Left ventricle myocardium inferior (tissue), 1 donor: Measurements from ENCODE around the gene KRTAP26-1. TPM values are rescaled to one million over a fixed set of nuclear protein-coding genes. Genes with fewer than 3 reads are reported as not detected.

ENCODE experiments used
- DNase-seq: peaks from one replicate; pipeline ENCODE4 v3.0.0-alpha.2; 2020
- H3K27ac ChIP-seq: fragments of 200-600 bp; replicated peaks from 2 replicates; pipeline ENCODE4 v1.8.0; 2021
- H3K27me3 ChIP-seq: fragments of 200-600 bp; 2 replicates; pipeline ENCODE4 v1.8.0; 2021; ENCODE audit warnings: low read depth
- H3K36me3 ChIP-seq: fragments of 200-600 bp; 2 replicates; pipeline ENCODE4 v1.8.0; 2021
- H3K4me1 ChIP-seq: fragments of 200-600 bp; 2 replicates; pipeline ENCODE4 v1.8.0; 2021
- H3K4me3 ChIP-seq: fragments of 200-600 bp; 2 replicates; pipeline ENCODE4 v1.8.0; 2021; ENCODE audit warnings: mild to moderate bottlenecking, moderate library complexity
- H3K9me3 ChIP-seq: fragments of 200-600 bp; replicated peaks from 2 replicates; pipeline ENCODE4 v1.8.0; 2021
- intact Hi-C: fragments of 100-400 bp; cut with micrococcal nuclease; formaldehyde crosslinking; loops from one replicate; pipeline ENCODE4 v1.11.0; 2022
- total RNA-seq: library from RNA; stranded (reverse); fragmentation: NEBNext Ultra II Directional; extraction: Animal tissue kit (Norgen Biotek cat#: 25700); gene quantifications from one replicate; pipeline ENCODE4 v1.2.1, GENCODE V29; 2021
- TF ChIP-seq, protein P1 (sequence below): fragments of 200-600 bp; IDR thresholded peaks from 2 replicates; pipeline ENCODE4 v1.8.0; 2021; ENCODE audit warnings: antibody characterized with exemption, mild to moderate bottlenecking, borderline replicate concordance
- donor health status: DM: no; HTN: yes; CAD: no; lungs with severe emphysema.

The KRTAP26-1 gene
- total RNA-seq, 1 donor from 2014 or later, result not detected

DNA sequence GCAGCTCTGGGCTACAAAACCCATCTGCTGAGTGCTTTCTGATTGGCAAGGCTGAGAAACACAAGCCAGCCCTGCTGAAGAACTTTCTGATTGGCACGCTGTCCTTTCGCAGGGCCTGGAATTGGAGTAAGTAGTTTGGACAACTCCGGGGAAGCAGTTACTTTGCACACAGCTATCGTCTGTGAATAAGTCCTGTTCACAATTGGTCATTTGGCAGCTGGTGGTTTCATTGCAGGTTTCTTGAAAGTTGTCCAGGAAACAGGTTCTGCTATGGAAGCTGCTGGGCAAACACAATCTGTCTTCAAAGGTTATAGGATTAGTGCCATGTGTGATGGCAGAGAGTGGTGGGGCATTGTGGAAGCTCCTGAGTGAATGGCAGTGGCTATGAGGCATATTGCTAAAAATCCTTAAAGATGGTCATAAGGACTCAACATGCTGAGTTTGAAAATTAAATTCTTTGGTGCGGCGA lies 17.2 kb upstream of the KRTAP26-1 start, which contains the start of gene KRTAP27-1:
KRTAP27-1 (minus strand) TSS at position 419 of the 469 bp plus-strand sequence; CDS start at position 393, 26 bp downstream.
- intact Hi-C loops, result no loop called here
- TF ChIP-seq, protein P1, sequence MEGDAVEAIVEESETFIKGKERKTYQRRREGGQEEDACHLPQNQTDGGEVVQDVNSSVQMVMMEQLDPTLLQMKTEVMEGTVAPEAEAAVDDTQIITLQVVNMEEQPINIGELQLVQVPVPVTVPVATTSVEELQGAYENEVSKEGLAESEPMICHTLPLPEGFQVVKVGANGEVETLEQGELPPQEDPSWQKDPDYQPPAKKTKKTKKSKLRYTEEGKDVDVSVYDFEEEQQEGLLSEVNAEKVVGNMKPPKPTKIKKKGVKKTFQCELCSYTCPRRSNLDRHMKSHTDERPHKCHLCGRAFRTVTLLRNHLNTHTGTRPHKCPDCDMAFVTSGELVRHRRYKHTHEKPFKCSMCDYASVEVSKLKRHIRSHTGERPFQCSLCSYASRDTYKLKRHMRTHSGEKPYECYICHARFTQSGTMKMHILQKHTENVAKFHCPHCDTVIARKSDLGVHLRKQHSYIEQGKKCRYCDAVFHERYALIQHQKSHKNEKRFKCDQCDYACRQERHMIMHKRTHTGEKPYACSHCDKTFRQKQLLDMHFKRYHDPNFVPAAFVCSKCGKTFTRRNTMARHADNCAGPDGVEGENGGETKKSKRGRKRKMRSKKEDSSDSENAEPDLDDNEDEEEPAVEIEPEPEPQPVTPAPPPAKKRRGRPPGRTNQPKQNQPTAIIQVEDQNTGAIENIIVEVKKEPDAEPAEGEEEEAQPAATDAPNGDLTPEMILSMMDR, result no peak

DNA sequence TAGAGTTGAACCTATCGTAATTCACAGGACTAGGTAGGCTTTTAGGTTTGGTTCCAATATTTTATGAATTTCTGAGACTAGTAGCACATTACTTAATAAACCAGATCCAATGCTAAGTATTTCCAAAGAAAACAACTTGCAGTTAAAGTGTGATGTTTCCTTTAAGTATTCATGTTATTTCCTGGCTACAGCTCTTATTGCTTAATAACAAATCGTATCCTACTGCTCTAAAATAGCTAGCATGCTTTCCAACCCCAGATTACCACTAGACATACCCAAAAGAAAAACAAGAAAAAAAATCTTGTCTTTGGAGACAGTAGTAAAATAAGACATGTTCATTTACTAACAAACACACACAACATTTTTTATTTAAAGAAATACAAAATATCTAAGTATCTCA lies 16.5 kb upstream of the KRTAP26-1 start:
- H3K4me3 ChIP-seq, result no peak overlapping the region
- no peak overlapping the region for H3K27ac ChIP-seq
- intact Hi-C loops, result no loop called here
- no peaks in the 10 kb centered on the region for H3K4me1 ChIP-seq
- no peaks in the 10 kb centered on the region for H3K9me3 ChIP-seq
- DNase-seq, result no peak
- no peaks in the 10 kb centered on the region for H3K27me3 ChIP-seq
- TF ChIP-seq, protein P1, result no peak
- H3K36me3 ChIP-seq, result no peaks in the 10 kb centered on the region

More for the DNA sequence above, 17.2 kb upstream of the KRTAP26-1 start, which contains the start of gene KRTAP27-1:
- H3K27ac ChIP-seq, result no peak within 1 kb of the TSS
- no peaks in the 10 kb centered on the region for H3K36me3 ChIP-seq
- H3K9me3 ChIP-seq, result no peaks in the 10 kb centered on the region
- H3K27me3 ChIP-seq, result no peaks in the 10 kb centered on the region
- DNase-seq, result no peak
- no peaks in the 10 kb centered on the region for H3K4me1 ChIP-seq
- no peak within 1 kb of the TSS for H3K4me3 ChIP-seq

DNA sequence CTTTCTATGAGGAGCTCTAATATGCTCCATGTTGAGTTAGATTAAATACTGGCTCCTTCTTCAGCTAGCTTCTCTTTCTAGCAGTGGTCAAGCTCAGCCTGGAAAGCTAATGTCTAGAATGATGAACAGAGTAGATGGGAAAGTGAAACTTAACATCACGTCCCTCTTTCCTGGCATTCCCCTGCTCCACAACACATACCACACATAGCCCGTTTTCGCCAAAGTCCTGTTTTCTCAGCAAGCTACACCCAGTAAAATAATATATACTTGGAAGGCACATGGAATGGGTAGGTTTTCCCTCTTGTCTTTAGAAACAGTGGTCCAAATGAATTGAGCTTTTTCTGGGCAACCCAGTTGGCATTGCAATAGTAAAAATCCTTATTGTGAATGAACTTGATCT lies 13.6 kb upstream of the KRTAP26-1 start:
- TF ChIP-seq, protein P1, result no peak
- Histone ChIP-seq H3K27me3 (no peaks in the 10 kb centered on the region), H3K4me3 (no peak overlapping the region), H3K4me1 (no peaks in the 10 kb centered on the region), H3K9me3 (no peaks in the 10 kb centered on the region), H3K36me3 (no peaks in the 10 kb centered on the region), H3K27ac (no peak overlapping the region)
- intact Hi-C loops, result no loop called here
- DNase-seq, result no peak

DNA sequence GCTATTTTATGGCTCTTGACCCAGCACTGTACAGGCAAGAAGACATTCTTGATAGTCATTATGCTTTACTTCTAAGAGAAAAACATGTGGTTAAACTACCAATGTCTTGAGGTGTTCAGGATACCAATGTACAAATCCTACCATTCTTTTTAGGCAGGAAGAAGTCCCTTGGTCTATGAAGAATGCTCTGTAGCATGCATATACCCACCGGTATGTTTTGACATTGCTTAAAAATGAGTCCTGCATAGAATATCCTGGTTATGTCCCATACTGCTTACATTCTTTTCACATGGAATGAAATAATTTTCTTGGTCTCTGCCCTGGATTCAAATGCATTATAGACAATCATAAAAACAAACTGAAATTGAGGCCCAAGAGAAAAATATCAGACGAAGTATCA lies 12.6 kb upstream of the KRTAP26-1 start:
- Histone ChIP-seq H3K27me3 (no peaks in the 10 kb centered on the region), H3K4me3 (no peak overlapping the region), H3K9me3 (peaks cover under 1% of the 10 kb centered on the region), H3K27ac (no peak overlapping the region), H3K4me1 (no peaks in the 10 kb centered on the region), H3K36me3 (no peaks in the 10 kb centered on the region)
- TF ChIP-seq, protein P1, result no peak
- intact Hi-C loops, result no loop called here
- DNase-seq, result no peak

DNA sequence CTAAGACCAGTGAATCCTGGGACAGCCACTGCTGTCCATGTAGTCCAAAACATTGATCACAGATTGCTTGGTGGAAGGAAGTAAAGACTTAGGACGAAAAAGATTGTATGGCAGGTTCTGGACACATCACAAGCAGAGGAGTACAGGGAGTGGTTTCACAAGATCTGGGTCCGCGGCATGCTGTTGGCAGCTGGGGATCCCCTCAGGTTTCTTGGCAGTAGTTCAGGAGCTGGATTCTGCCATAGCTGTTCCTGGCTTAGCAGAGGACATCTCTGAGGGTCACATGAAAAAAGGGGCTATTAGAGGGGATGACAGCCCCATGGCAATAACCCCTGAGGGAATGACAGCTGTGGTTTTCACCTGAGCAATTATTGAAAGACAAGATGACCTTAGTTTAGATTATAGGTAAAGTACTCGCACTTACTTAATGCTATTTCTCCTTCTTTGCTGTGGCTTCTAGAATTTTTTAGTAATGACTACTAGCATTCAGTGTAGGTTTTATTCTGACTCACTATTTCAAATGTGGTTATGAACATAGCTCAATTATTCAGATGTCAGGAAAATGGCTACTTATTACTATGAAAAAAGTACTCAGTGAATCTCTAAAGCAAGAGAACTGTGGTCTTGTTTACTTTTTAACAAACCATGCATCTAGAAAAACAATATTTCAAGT lies 9.2 kb upstream of the KRTAP26-1 start:
- no peaks in the 10 kb centered on the region for H3K4me1 ChIP-seq
- no peaks in the 10 kb centered on the region for H3K27me3 ChIP-seq
- intact Hi-C loops, result no loop called here
- no peak overlapping the region for H3K27ac ChIP-seq
- TF ChIP-seq, protein P1, result no peak
- no peaks in the 10 kb centered on the region for H3K36me3 ChIP-seq
- no peak for DNase-seq
- H3K4me3 ChIP-seq, result no peak overlapping the region
- H3K9me3 ChIP-seq, result peaks cover 31% of the 10 kb centered on the region
